SHP77 treated with DMSO at 0.1 percent for 48 hours (cell line): ENCODE data around the gene APBA1.
"Not testable (repeated sequence)": the region's sequence is repeated elsewhere in the genome, so short reads cannot be mapped to it uniquely, and the experiment has no call there.

ENCODE experiments used
- DNase-seq: peaks from one replicate; lab custom pipeline; 2025; lab: John Stamatoyannopoulos, UW

The APBA1 gene

DNA sequence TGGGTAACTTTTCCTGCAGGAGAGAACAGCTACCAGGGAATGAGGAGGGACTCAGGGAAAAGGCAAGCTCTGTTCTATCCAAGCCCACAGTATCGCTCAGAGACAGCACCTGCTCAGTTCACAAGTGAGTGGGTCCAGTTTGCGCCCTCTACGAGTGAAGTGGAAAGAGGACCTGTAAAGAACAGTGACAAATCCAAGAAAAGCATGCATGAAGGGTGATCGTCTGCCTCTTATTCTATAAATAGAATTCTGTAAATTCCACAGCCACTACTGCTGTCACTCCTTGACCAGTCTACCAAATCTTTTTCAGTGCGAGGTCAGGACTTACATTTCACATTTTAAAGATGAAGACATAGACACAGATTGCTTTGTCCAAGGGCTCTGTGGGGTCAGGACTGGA, 229.7 kb downstream of the APBA1 start:
- no peak for DNase-seq

GRCh38 chr9:69440254-69440955, 231.8 kb downstream of the APBA1 start:
- not testable (repeated sequence) for DNase-seq

GRCh38 chr9:69439654-69440053, 232.5 kb downstream of the APBA1 start:
- not testable (repeated sequence) for DNase-seq

DNA sequence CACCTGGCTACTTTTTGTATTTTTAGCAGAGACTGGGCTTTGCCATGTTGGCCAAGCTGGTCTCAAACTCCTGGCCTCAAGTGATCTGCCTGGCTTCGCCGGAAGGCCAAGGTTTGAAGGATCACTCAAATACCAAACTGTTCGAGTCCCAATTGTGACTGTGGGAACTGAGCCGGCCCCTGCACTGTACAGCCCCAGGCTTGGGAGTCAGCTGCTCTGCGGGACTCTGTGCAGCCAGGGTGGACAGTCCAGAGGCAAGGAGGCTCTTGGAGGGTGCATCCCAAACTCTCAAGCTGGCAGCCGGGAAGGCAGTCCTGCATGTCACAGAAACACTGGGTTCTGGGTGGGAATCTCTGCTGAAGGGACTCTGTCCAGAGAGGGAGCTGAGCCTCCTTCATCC, 238.2 kb downstream of the APBA1 start:
- DNase-seq, result no peak

DNA sequence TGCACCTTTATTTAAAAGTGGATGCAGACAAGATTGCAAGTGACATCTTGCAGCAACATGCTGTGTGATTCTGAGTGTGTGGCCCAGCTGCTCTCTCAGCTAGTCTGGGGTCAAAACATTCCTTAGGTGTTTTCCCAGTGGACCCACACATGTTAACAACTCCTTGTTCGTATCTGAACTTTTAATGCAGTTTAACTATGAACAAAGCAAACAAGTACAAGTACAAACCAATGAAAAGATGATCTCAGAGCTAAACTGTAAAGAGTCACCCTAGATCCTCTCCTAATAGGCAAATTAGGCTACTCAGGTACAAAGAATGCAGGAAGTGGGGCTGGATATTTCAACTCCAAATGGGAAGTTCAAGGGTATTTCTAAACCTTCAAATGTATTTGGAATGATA, 238.8 kb downstream of the APBA1 start:
- DNase-seq, result no peak

DNA sequence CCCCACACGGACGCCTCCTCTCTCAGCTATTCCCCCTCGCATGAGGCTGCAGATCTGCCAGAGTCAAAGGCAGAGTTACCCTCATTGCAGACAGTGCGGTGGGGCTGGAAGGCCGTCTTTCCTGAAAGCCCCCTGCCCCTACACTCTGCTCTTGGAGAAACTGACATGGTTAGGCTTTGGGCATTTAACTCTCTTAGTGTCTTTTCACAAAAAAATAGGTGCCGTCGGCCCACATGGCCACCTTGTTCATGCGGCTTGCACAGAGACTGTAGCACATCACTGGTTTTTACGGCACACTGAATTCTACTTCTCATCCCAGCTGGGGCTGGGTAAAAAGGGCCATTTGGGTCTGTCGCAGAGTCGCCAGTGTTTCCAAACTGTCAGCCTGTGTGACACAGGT, 239.5 kb downstream of the APBA1 start:
- DNase-seq, result no peak

DNA sequence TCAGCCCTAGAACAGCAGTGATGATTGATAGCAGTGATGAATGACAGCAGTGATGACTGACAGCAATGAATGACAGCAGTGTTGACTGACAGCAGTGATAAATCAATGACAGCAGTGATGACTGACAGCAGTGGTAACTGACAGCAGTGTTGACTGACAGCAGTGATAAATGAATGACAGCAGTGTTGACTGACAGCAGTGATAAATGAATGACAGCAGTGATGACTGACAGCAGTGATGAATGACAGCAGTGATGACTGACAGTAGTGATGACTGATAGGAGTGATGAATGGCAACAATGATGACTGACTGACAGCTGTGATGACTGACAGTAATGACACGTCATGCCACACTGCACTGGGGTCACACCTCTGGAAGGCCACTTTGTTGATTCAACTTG, 240.4 kb downstream of the APBA1 start:
- no peak for DNase-seq

GRCh38 chr9:69431203-69431602, 241.0 kb downstream of the APBA1 start:
- DNase-seq, result no peak

DNA sequence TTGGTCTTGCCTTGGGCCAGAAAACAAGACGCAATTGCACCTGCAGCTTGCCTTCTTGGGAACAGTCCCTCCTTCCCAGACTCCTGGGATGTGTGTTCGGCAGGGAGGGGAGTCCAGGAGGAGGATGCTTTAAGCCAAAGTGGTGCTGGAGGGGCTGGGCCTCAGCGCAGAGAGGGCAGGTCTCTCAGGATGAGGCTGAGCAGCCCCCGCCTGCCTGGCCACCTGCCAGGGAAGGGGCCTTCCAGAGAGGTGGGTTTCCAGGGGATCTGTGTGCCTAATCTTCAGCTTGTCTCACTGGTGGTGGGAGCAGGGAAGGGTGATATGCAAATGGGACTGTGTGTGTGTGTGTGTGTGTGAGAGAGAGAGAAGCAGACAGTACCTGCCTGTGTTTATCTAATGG, 242.0 kb downstream of the APBA1 start:
- DNase-seq, result no peak

GRCh38 chr9:69429281-69429680, 242.9 kb downstream of the APBA1 start:
- no peak for DNase-seq

DNA sequence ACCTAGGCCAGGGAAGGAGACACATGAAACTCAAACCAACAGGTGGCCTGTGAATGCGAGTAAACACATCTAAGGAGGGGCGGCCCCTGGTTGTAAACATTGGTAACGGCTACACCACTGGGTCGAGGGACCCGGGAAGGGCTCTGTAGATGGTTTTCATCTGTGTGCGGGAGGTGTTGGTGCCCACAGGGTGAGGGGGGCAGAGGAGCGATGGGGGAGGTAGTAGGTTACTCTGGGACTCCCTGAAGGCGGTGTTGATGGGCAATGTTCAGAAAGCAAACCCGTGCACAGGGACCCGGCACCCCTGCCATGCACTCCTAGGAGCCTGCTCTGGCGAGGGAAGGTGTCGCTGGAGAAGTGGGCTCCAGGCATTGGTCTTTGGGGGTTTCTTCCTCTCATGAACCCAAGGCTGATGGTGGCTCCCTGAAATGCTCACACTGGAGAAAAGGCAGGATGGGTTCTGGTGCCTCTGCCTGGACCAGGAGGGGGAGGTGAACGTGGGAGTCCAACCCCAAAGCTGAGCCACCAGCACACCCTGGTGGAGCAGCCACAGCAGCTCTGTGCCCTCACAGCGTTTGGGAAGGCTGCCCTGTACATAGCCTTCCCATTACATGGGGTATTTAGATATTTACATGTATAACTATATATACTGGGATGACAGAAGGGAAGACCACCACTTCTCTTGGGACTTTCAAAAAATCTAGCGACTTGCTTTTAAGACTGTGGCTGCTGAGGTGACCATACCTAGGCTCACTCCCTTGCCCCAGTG, 244.0 kb downstream of the APBA1 start:
- no peak for DNase-seq

GRCh38 chr9:69427286-69427685, 244.9 kb downstream of the APBA1 start:
- DNase-seq, result no peak

DNA sequence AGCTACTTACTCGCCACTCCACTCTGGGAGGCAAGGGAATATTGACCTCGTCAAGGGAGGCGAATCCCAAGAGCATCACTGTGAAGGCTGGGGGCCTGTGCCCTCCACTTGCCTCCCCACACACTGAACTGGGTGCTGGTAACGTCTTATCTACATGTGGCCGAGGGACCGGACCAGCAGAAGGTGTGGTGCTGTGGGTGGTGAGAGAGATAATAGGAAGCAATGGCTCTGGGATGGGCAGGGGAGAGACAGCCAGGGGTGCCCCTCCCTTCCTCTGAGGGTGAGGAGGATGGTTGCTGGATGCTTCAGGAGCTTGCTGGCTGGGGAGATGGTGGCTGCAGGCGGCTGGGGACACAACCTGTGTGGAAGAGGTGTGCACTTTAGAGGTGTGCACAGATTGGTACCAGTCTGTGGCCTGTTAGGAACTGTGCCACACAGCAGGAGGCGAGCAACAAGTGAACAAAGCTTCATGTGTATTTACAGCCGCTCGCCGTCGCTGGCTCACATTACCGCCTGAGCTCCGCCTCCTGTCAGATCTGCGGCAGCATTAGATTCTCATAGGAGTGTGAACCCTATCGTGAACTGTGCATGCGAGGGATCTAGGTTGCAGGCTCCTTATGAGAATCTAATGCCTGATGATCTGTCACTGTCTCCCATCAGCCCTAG, 246.9 kb downstream of the APBA1 start:
- DNase-seq, result no peak

DNA sequence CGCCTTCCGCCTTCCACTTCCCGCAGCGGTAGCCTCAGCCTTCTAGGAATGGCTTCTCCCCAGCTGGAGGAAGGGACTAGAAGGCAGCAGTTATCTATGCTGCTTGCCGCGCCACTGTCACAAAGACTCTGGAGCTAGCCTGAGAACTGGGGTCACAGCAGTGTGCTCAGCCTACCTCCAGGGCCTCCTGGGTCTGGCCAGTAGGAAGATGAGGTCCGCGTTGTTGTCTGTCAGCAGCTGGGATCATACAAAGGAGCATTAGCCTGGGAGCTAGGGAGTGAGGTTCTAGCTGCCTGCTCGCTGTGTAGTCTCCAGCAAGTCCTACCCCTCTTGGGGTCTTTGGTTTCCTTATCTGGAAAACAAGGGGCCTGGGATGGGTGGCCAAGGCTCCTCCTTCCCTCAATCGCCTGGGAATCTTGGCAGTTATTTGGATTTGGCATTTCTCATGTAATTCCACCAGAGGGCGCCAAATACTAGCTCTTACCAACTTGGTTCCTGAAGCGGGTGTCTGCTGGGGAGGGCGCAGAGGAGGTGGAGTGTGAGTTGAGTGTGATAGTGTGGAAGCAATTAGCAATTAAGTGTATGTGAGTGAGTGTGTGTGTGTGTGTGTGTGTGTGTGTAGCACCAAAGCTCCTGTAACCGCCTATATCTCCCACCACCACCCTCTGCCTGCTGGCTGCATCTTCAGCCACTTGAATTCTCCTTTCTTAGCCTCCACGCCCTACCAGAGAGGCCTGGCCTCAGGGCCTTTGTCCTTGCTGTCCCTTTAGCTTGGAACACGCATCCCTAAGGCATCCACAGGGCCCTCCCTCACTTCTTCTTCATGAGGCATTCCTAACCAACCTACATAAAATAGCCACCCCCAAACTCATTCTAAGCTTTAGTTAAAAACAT, 250.0 kb downstream of the APBA1 start:
- DNase-seq, result no peak

GRCh38 chr9:69420611-69421270, 251.4 kb downstream of the APBA1 start:
- no peak for DNase-seq

DNA sequence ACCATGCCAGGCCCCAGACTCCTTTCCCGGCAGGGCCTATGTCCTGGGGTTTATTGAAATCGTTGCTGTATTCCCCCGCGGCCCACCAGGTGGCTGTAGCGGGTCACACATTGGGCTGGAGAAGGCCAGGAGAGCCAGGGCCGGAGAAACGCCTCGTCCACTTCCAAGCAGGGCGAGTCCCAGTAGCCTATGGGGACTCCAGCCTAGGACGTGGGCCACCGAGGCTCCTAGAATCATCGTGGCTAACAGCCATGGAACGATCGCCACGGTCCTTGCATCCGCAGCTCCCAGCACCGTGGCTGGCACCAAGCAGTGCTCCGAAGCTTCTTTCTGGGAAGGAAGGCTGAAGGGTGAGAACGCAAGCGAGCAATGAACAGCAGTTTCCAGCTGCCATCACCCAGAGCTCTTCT, 259.4 kb downstream of the APBA1 start:
- peak; percentile 53 for DNase-seq

DNA sequence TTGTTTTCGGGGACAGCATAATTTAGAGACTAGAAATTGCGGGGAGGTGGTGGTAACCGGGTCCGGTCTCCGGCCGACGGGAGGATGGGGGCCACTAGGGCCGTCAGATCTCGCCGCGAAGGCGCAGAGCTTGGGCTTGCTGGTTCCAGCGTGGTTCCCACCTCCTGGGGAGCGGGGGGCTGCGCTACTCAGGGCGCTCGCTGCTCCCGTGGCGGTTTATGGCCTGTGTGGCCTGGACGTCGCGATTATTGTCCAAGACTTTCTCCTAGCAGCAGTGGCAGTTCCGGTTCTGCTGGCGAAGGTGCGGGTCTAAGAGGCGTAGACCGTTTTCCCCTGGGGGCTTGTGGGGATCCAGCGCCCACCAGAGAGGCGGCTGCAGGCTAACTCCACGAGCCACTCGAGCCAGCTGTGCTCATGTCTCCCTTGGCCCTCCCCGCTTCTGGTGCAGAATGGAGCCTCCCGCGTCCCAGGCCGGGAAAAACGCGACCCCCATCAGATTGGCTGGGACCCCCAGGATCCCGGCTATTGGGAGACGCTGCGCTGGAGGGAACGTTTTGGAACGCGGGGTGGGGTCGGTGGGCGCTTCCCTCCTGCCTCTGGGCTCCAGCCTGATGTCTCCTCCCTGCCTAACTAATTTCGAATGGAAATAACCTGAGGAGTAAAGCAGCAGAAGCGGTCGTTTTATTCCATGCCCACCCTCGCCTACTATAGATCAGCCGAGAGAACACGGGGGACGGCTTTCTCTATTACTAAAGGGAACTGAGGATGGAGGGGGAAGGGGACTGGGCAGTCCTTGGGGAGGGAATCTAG, 260.0 kb downstream of the APBA1 start:
- no peak for DNase-seq

DNA sequence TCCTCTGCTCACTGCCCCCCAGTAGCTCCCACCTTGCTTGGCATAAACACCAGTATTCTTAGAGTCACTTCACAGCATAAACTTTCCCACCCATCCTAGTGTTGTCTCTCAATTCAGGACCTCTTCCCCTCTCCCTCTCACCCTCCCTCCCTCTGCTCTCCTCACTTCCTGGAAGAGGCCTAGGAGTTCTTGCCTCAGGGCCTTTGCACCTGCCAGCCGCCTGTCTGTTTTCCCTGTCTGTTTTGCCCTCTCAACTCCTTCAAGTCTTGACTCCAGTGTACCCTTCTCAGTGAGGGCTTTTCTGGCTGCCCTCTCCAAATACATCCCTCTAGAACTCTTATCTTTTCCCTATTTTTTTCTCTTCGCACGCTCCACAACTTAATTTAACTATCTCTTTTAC, 260.9 kb downstream of the APBA1 start:
- DNase-seq, result no peak

DNA sequence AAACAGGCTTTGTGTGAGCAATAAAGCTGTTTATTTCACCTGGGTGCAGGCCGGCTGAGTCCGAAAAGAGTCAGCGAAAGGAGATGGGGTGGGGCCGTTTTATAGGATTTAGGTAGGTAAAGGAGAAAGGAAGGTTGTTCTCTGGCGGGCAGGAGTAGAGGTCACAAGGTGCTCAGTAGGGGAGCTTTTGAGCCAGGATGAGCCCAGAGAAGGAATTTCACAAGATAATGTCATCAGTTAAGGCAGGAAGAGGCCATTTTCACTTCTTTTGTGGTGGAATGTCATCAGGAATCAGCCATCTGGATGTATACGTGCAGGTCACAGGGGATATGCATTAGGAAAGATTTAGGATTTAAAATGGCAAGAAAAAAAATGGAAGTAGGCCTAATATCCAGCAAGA, 262.2 kb downstream of the APBA1 start:
- not testable (repeated sequence) for DNase-seq

- no peak for DNase-seq
Observed at GRCh38 chr9:69400470-69400869, 271.7 kb downstream of the APBA1 start.
